NCI-H1436 treated with DMSO at 0.1 percent for 48 hours (cell line): ENCODE measurements around the gene SLC2A5.

Experiments
- DNase-seq: peaks from one replicate; lab custom pipeline; 2025; lab: John Stamatoyannopoulos, UW

Gene SLC2A5

DNA sequence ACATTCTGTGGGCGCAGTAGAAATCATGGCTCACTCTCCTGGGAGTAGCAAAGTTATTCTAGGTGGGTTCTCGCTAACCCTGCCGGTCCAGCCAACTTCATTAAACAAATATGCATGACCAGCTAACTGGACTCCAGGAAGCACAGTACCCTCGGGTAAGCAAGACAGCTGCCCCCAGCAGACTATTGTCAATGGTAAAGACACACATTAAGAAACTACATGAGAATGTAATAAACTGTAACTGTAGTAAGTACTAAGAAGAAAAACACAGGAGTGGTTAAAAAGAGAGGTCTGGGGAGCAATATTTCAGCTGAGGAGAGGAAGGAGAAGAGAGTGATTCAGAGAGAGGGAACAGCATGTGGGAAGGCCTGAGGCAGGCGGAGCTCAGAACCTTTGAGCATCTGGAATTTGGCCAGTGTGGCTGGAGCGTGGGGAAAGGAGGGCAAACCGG, 7.4 kb downstream of the SLC2A5 start:
- DNase-seq = no peak

DNA sequence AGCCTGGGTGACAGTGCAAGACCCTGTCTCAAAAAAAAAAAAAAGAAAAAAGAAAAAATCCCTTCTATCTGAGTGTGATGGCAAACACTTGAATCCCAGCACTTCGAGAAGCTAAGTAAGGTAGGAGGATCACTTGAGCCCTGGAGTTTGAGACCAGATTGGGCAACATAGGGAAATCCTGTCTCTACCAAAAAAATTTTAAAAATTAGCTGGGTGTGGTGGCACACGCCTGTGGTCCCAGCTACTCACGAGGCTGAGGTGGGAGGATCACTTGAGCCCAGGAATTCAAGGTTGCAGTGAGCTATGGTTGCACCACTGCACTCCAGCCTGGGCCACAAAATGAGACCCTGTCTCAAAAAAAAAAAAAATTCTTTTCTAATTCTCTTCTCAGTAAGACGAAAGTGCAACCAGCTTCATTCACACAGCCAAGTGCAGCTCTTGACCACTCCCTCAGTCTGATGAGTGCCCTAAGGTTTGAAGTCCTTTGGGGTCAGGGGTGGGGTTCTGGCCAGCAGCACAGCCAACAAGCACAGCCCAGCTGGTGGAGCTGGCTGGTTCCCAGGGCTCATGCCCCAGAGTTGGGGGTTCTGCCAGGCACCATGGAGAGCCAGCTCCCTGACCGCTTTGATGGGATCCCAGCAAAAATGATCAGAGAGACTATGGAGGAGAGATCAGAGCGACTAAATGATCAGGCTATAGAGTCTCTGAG, 8.0 kb downstream of the SLC2A5 start:
- DNase-seq = no peak

DNA sequence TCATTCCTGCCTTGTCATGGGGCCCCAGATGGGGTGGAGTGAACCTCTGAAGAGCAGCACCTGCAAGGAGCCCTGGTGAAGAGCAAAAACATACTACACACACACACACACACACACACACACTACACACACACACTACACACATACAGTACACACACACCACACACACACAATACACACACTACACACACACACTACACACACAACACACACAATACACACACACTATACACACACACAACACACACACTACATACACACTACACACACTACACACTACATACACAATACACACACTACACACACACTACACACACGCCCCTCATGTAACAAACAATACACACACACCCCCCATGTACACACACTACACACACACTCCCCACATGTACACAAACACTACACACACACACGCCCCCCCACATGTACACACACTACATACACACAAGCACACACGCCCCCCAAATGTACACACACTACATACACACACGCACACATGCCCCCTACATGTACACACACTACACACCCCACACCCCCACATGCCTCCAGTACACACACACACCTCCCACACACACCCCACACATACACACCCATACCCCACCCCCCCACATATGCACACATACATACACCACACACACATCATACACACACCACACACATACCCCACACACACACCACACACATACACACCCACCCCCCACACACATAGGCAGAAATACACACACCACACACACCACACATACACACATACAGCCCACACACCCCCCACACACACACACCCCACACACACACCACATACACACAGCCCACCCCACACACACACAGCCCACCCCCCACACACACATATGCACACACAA, 9.3 kb downstream of the SLC2A5 start:
- DNase-seq = no peak

DNA sequence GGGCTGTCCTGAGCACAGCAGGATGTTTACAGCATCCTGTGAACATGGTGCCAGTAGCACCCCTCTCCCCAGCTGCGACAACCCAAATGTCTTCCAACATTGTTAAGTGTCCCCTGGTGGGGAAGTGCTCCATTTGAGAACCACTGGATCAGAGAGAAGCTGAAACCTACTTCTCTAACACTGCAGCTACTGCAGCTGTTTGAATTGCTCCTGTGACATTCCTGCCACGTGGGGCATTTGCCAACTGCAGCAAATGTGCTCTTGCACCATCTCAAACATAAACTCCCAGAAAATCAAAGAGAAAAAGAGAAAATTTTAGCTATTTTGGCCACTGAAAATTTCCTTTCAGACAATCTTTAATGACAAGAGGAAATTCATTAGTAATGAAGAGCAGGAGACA, 11.0 kb downstream of the SLC2A5 start:
- no peak for DNase-seq

DNA sequence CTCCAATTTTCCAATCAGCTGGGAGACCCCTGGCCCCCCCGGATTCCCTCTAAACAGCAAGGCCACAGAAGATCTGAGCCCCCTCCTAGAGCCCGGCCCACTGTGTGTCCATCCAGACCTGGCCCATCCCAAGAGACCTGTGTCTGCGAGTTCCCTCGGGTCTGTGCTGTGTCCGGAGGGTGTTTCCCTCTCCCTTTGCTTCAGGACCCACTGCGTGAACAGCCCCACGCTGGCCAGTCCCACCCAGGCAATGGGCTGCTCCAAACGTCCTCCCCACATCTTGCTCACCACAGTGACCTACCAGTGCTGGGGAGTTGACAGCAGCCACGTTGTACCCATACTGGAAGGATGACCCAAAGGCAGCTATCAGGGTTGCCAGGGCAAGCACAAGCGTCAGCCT, 11.6 kb downstream of the SLC2A5 start:
- DNase-seq = no peak

DNA sequence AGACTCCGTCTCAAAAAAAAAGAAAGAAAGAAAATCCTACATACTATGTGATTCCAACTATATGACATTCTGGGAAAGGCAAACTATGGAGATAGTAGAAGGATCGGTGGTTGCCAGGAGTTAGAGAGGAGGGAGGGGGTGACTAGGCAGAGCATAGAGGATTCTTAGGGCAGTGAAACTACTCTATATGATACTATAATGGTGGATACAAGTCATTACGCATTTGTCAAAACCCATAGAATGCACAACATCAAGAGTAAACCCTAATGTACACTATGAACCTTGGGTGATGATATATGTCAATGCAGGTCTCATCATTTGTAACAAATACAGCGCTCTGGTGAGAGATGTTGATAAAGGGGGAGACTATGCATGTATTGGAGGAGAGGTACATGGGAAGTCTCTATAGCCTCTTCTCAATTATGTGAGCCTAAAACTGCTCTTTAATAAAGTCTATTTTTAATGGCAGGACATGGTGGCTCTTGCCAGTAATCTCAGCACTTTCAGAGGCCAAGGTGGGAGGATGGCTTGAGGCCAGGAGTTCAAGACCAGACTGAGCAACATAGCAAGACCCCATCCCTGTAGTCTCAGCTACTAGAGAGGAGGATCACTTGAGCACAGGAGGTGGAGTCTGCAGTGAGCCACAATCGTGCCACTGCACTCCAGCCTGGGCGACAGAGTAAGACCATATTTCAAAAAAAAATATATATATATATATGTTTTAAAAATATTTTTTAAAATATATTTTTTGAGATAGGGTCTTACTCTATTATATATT, 17.0 kb downstream of the SLC2A5 start:
- DNase-seq = no peak

DNA sequence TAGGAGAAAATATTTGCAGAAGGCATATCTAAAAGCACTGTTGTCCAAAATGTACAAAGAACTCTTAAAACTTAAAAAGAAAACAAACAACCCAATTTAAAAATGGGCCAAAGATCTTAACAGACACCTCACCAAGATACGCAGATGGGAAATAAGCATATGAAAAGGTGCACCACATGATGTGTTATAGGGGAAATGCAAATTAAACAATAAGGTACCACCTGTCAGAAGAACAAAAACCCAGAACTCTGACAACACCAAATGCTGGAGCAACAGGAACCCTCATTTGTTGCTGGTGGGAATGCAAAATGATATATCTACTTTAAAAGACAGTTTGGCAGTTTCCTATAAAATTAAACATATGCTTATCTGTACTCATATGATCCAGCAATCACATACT, 18.1 kb downstream of the SLC2A5 start:
- DNase-seq = no peak

DNA sequence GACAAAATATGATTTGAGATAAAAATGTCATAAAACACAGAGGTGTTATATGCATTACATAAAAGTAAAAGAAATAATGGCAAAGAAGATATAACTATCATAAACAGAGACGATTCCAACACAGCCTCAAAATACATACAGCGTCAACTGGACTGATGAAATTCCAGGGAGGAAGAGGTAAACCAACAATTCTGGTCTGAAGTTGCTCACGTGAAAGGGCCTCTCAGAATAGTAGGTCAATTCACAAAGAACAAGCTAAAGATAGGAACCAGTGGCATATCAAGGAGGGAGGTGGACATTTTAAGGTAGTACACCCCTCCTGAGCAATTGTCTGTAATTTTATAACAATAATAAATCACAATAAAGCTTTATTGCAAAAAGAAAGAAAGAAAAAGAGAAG, 18.6 kb downstream of the SLC2A5 start:
- no peak for DNase-seq

DNA sequence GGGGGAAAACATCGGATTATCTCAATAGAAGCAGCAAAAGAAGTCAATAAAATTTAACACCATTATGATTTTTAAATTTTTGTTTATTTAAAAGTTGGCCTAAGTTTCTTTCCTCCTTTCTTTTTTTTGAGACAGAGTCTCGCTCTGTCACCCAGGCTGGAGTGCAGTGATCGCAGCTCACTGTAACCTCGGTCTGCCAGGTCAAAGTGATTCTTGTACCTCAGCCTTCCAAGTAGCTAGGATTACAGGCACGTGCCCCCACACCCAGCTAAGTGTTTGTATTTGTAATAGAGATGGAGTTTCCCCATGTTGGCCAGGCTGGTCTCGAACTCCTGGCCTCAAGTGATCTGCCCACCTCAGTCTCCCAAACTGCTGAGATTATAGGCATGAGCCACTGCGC, 20.9 kb downstream of the SLC2A5 start:
- no peak for DNase-seq

DNA sequence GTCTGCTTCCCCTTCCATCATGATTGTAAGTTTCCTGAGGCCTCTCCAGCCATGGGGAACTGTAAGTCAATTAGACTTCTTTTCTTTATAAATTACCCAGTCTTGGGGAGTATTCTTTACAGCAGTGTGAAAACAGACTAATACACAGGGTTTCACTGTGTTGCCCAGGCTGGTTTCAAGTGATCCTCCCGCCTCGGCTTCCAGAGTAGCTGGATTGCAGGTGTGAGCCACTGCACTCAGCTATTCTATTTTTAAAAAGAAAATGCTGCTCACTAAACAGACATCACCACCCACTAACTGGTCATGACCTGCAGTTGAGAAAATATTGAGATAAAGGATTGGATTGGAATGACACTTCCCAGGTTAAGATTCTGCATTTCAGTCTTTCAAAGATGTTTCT, 22.4 kb downstream of the SLC2A5 start:
- no peak for DNase-seq

DNA sequence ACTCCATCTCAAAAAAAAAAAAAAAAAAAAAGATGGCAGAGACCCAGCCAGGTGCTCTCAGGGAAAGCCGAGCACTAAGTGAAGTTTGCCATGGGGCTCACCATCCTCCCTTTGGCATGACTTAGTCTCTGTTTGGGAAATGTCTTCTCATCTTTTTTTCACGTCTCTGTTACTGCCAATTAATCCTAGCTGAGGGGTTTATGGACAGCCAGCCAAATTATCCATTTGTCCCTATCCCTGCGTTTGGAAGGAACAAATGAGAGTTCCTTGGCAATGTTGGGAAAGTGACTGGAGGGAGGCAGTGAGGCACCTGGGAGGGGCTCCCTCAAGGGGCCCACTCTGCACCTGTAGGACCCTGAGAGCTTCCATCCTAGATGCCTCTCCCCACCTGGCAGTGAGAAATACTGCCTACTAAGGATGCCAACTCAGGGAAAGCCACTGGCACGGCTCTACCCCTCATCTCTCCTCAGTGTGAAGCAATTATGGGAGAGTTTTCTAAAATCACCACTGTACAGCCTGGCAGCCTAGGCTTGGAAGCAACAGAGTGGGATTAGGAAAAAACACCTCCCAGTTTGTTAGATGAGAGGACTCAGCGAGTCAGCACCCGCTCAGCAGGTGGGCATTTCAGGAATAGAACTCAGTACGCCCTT, 23.4 kb downstream of the SLC2A5 start:
- no peak for DNase-seq

DNA sequence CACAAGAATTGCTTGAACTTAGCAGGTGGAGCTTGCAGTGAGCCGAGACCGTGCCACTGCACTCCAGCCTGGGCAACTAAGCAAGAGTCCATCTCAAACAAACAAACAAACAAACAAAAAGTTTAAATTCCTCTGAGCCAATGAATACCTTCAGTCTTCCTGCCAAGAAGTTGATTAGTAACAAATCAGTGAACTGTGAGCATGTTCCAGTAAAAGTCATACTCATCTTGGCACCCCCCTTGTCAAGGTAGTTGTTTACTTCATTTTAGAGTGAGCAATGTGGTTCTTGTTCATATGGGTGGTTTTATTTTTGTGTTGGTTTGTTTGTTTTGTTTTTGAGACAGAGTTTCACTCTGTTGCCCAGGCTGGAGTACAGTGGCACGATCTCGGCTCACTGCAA, 25.2 kb downstream of the SLC2A5 start:
- no peak for DNase-seq

DNA sequence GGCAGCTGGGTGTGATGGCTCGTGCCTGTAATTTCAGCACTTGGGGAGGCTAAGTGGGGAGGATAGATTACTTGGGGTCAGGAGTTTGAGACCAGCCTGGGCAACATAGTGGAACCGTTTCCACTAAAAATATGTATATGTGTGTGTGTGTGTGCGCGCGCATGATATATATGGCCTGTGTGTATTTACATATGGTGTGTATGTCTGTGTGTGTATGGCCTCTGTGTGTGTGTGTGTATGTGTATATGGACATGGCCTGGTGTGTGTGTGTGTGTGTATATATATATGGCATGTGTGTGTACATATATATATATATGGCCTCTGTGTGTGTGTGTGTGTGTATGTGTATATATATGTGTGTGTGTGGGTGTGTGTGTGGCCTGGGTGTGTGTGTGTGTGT, 27.2 kb downstream of the SLC2A5 start:
- no peak for DNase-seq

DNA sequence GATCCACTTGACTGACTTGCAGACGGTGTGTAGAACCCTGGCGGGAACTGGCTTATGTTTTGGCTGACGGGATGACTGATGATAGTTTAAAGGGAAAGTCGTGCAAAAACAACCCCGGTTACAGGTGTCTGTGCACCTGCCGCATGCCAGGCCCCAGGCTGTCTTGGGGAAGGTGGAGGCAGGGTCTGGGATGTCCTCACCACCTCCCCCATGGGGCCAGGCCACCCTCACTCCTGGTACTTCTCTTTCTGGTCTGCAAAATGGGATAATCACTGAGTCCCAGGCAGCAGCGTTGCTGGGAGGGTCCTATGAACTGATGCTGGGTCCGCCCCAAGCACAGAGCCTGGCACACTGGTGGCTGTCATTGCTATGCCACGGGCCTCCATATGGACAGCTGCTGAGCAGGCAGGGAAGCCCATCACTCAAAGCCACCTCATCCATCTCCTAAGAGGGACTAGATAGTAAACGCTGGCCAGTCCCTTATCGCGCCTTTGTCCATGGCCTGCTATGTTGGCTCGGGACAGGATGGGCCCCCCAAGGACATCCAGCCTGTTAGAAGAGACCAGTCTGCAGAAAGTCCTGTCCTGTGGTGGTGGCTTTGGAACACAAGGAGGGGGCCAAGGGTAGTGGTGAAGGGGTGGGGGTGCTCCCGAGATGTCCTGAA, 28.2 kb downstream of the SLC2A5 start:
- DNase-seq = no peak

DNA sequence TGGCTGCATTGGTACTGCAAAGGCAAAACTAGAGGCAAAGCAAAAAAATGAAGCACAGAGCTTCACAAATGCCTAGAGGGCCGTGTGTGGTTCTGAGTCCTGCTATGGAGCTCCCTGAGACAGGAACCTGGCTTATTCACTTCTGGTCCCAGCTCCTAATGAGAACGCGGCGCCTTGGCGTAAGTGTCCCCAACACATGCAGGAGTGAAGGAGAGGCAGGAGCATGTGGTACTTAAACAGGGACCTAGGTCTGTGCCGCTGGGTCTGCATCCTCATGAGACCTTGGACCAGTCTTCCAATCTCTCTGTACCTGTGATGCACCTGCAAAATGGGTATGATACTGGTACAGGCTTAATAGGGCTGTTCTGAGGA, 28.8 kb downstream of the SLC2A5 start:
- DNase-seq = no peak

DNA sequence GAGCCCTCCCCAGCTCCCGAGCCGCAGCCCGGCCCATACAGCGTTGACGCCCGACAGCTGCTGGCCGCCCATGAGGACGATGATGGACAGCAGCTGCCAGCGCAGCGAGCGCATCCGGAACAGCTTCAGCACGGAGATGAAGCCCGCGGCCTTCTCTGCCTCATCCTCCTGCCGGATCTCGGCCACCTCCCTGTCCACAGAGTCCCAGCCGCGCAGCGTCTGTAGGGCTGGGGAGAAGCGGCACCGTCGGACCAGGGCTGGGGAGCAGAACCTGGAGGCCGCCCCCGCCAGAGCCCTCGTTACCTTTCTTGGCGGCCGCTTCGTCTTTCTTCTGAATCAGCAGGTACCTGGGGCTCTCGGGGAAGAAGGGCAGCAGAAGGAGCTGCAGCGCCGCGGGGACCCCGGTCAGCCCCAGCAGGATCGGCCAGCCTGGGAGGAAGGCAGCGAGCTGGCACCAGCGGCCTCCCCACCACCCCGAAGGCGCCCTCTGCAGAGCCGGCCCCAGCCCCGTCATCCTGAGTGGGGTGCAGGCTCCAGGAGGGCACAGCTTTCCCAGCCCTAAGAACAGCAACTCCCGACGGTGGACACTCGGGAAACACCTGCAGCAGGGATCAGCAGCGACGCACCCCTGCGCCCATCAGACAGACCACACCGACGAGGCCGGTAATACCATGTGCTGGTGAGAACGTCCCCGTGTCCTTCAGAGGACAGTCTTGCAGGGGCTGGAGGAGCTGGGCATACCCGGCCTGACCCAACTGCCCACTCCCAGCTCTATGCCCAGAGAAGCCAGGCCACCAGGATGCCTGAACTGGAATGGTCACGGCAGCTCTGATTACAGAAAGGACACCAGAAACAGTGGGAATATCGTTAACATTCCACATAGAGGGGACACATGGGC, 29.4 kb downstream of the SLC2A5 start:
- no peak for DNase-seq

DNA sequence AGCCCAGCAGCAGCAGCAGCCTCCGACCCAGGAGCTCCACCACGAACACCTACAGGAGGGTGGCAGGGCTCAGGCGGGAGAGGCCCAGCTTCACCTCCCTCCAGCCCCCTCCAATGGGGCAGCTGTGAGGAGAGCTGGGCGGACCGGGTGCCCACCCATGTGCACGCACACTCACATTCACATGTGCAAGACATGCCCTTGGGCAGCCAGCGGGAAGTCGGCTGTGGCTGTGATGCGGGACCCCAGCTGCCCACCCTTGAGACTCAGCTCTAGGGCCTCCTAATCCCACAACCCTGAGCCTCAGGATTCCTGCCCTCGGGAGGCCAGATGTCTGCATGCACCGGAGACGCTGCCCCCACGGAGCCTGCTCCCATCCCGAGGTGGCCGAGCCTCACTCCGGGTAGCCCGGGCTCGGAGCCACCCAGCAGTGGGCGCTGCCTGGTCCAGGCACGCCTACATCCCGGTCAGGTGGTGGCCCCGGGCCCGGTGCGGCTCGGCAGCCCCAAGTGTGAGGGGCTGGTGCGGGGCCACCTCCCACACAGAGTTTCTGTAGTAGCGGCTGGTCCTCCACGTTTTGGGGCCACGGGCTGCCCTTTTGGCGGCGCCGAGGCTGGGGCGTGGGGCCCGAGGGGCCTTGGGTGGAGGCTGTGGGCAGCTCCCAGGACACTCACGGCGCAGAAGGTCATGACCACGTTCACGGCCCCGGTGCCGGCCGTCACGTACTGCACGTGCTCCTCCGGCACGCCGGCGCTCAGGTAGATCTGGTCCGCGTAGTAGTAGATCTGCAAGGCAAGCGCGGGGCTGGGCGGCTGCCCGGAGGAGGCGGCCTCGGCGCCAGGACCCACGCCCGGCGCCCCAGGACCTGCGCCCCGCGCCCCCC, 30.3 kb downstream of the SLC2A5 start:
- no peak for DNase-seq

DNA sequence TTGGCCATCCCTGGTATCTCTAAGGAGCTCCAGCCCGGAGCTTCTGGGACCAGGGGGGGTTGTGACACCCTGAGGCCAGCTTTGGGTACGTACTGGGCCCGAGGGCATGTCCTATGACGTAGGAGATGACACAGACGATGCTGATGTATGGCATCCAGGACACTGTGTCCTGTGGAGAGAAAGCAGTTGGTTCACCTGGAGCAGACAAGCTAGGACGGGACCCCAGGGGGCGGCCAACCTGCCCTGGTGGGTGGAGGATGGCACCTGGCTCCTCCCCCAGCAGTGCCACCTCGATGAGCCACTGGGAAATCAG, 31.1 kb downstream of the SLC2A5 start:
- DNase-seq = no peak

DNA sequence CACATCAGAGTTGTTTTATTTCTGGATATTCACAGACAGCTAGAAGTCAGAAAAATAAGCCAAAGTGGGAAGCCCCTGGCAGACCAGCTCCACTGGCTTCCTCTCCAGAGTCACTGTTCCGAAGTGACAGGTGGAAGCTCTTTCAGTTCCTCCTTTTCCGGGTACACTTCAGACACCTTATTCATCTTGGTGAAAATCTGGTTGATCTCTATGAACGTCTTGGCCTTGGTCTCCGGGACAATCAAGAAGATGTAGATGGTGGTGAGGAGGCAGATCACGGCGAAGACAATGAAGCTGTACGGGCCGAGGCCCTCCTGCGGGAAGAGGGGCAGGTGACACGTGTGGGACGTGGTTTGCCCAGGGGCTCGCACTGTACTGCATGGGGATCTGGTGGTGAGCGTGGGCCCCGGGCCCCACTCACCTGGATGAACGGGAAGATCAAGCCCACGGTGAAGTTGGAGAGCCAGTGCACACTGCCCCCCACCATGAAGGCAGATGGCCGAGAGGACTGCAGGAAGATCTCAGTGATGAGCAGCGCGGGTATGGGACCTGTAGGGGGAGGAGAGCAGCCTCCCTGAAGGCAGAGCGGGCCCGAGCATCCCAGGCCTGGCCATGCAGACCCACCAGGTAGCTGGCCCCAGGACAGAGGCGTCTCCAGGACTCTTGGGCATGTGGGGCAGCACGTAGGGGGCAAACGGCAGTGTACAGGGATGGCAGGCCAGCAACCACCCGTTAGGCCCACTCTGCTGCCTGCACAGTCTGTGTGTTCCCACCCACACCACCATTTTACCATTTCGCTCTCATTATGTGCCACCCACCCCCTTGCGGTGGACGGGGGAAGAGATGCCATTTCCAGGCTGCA, 31.7 kb downstream of the SLC2A5 start:
- DNase-seq = no peak
